ENCODE results near the gene CDH20. TPM values are rescaled to one million over a fixed set of nuclear protein-coding genes. Genes with fewer than 3 reads are reported as not detected.

CDH20 gene
- total RNA-seq, 1 experiment from 2014 or later = not detected

GRCh38 chr18:61602836-61603235 lies 269.6 kb downstream of the CDH20 start:
- H3K36me3 Mint-ChIP-seq (ENCODE audit: insufficient read depth, unreplicated experiment) = no peaks in the 10 kb centered on the region
- CTCF ChIA-PET = no interaction called here
- H3K9me3 Mint-ChIP-seq (ENCODE audit: low read depth, unreplicated experiment) = peaks cover 6% of the 10 kb centered on the region
- intact Hi-C loops (cut with micrococcal nuclease; ENCODE audit: unreplicated experiment) = no loop called here
- peak overlapping the region; percentile 14 for H3K27ac Mint-ChIP-seq (ENCODE audit: unreplicated experiment)
- no peak for TF ChIP-seq CTCF (IDR thresholded peaks at IDR 0.05; ENCODE audit: unreplicated experiment)
- peaks cover 8% of the 10 kb centered on the region for H3K4me1 Mint-ChIP-seq (ENCODE audit: low read depth, unreplicated experiment)
- H3K27me3 Mint-ChIP-seq (ENCODE audit: unreplicated experiment) = no peaks in the 10 kb centered on the region
- BruUV-seq (replicated peaks) = no TSS peak
- no peak overlapping the region for H3K4me3 Mint-ChIP-seq (ENCODE audit: low read depth, unreplicated experiment)
- DNase-seq = no peak

Measured in Calu3 (cell line).